OCI-LY7 (cell line): ENCODE results near the gene ISCA1. TPM values are rescaled to one million over a fixed set of nuclear protein-coding genes. Genes with fewer than 3 reads are reported as not detected.
A peak's percentile ranks its signal among the peaks of the same experiment; 100 is the strongest.

Source experiments
- BruUV-seq: library from RNA; stranded (reverse); fragments of 400-500 nt; replicated peaks from 2 replicates; lab custom pipeline; 2021; lab: Mats Ljungman, UMichigan
- CTCF ChIA-PET: fragments of 300-600 bp; sonication (Branson Sonifier 250); formaldehyde crosslinking; loops from one replicate; lab custom pipeline; 2022; ENCODE audit warnings: antibody characterized with exemption; ENCODE audit not compliant: unreplicated experiment; lab: Charles Lee
- POLR2A ChIA-PET: fragments of 300-600 bp; sonication (Branson Sonifier 250); formaldehyde crosslinking; loops from one replicate; lab custom pipeline; 2022; ENCODE audit warnings: antibody characterized with exemption; lab: Charles Lee
- DNase-seq: peaks from one replicate; pipeline ENCODE4 v3.0.0-alpha.2; 2015; ENCODE audit warnings: low spot score
- H2AFZ ChIP-seq: fragments of 200-600 bp; sonication (generic), shearing (Covaris generic); 2 replicates; pipeline ENCODE4 v1.6.1; 2014; ENCODE audit warnings: mild to moderate bottlenecking, antibody characterized with exemption, low read length, moderate library complexity
- H3K27ac ChIP-seq: fragments of 200-600 bp; sonication (generic); 2 replicates; pipeline ENCODE4 v1.5.1; 2014; ENCODE audit warnings: mixed run types, low read depth, mild to moderate bottlenecking, moderate library complexity, low read length, inconsistent platforms; ENCODE audit not compliant: poor library complexity, severe bottlenecking
- H3K36me3 ChIP-seq: fragments of 200-600 bp; sonication (generic); 2 replicates; pipeline ENCODE4 v1.6.1; 2014; ENCODE audit warnings: mild to moderate bottlenecking, antibody characterized with exemption, low read length, moderate library complexity, mixed read lengths; ENCODE audit not compliant: insufficient read depth
- H3K4me1 ChIP-seq: fragments of 200-600 bp; sonication (generic); 2 replicates; pipeline ENCODE4 v1.5.1; 2014; ENCODE audit warnings: mild to moderate bottlenecking, low read length; ENCODE audit not compliant: insufficient read depth, poor library complexity, severe bottlenecking
- H3K4me2 ChIP-seq: fragments of 200-600 bp; sonication (generic); 2 replicates; pipeline ENCODE4 v1.6.1; 2014; ENCODE audit warnings: mild to moderate bottlenecking, low read length
- H3K4me3 ChIP-seq: fragments of 200-600 bp; sonication (generic); 2 replicates; pipeline ENCODE4 v1.5.1; 2014; ENCODE audit warnings: mild to moderate bottlenecking, low read depth, low read length; ENCODE audit not compliant: poor library complexity, severe bottlenecking
- H3K79me2 ChIP-seq: fragments of 200-600 bp; sonication (generic); 2 replicates; pipeline ENCODE4 v1.6.1; 2016; ENCODE audit warnings: low read depth, mild to moderate bottlenecking, low read length, moderate library complexity, mixed read lengths; ENCODE audit not compliant: insufficient read depth
- H3K9me2 ChIP-seq: fragments of 200-600 bp; sonication (generic); 2 replicates; pipeline ENCODE4 v1.6.1; 2016; ENCODE audit warnings: mild to moderate bottlenecking, low read length, mixed read lengths; ENCODE audit not compliant: insufficient read depth
- H3K9me3 ChIP-seq: fragments of 200-600 bp; sonication (generic); 2 replicates; pipeline ENCODE4 v1.6.1; 2014; ENCODE audit warnings: mild to moderate bottlenecking, mixed run types, low read length, mixed read lengths
- H4K20me1 ChIP-seq: fragments of 200-600 bp; sonication (generic); 2 replicates; pipeline ENCODE4 v1.6.1; 2014; ENCODE audit warnings: mild to moderate bottlenecking, antibody characterized with exemption, low read length, moderate library complexity, mixed read lengths; ENCODE audit not compliant: insufficient read depth
- CTCF ChIP-seq: fragments of 200-600 bp; sonication (generic); conservative IDR thresholded peaks from 2 replicates; pipeline ENCODE4 v1.5.1; 2014; ENCODE audit warnings: mild to moderate bottlenecking, antibody characterized with exemption, low read length, moderate library complexity, mixed read lengths
- EZH2phosphoT487 ChIP-seq: fragments of 200-600 bp; sonication (generic); IDR thresholded peaks from 2 replicates; pipeline ENCODE4 v1.6.1; 2018; ENCODE audit warnings: low read depth, borderline replicate concordance, mild to moderate bottlenecking, mixed run types, antibody characterized with exemption, low read length, moderate library complexity, mixed read lengths
- intact Hi-C: fragments of 100-400 bp; cut with micrococcal nuclease; formaldehyde crosslinking; loops from one replicate; pipeline ENCODE4 v1.10.0; 2022; ENCODE audit not compliant: unreplicated experiment
- total RNA-seq, 2 experiments: library from RNA; depleted of rRNA in 1 of 2; stranded (reverse); fragments of >200 nt in 1 of 2; shearing (Covaris generic) in 1 of 2; gene quantifications; 2 replicates each; pipeline ENCODE4 v1.2.3, GENCODE V29; 2014 to 2022

The ISCA1 gene
- total RNA-seq, 2 experiments from 2014 or later: 21.8 to 24.0 TPM

DNA sequence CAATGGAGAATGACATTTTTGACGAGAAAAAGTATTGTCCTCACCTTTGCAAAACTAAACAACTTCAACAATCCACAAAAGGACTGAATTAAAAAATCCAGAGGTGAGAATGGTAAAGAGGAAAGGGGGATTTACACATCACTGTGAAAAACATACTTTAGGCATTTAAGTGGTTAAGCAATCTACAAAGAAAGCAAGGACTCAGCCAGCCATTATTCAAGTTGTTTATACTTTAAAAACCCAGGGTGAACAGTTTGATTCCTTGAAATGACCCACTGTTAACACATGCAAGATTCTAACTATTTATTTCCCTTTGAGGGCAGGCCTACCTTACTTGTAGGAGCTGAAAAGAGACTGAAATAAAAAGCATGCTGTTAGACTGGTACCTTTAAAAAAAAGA lies 42.6 kb upstream of the ISCA1 start:
- Histone ChIP-seq H3K79me2 (no peaks in the 10 kb centered on the region), H3K27ac (no peak overlapping the region), H3K36me3 (peaks cover 97% of the 10 kb centered on the region), H4K20me1 (no peaks in the 10 kb centered on the region), H3K4me3 (no peak overlapping the region), H3K9me3 (no peaks in the 10 kb centered on the region), H2AFZ (no peak overlapping the region), H3K9me2 (no peaks in the 10 kb centered on the region), H3K4me1 (no peaks in the 10 kb centered on the region), H3K4me2 (no peak overlapping the region)
- no TSS peak for BruUV-seq
- intact Hi-C loops: no loop called here
- TF ChIP-seq CTCF (no peak), EZH2phosphoT487 (no peak)
- POLR2A ChIA-PET: interaction anchor here (0.5 to 2.3 kb wide), 3 partner anchors 19 to 58 kb away, joined by 3 to 7 read pairs (median 3); no protein-coding TSS in a partner anchor
- DNase-seq: no peak
- CTCF ChIA-PET: interaction anchor here (1.1 kb wide), 1 partner anchor 21 kb away, joined by 3 read pairs; no protein-coding TSS in a partner anchor

DNA sequence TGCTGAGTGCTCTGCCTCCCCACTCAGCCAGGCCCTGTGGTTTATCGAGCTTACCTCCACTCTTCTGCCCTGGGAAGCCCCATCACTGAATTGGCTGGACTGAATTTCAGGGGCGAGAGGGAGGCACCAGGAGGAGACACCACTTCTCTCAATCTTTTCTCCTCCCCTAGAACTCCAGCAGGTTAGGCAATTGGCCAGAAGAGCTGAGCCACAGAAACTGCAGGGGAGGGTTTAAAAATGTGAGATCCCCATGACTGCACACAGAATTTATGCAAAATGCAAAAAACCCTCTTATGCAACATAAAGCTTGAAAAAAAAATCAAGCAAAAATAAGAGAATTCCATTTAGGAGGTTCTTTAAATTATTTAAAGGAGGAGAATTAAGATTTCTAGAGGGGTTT lies 42.0 kb upstream of the ISCA1 start:
- no TSS peak for BruUV-seq
- ChIA-PET POLR2A (interaction anchor here (0.9 kb wide), 1 partner anchor 57 kb away, joined by 3 read pairs; no protein-coding TSS in a partner anchor), CTCF (no interaction called here)
- H3K4me2 ChIP-seq: no peak overlapping the region
- intact Hi-C loops: no loop called here
- no peak overlapping the region for H3K4me3 ChIP-seq
- TF ChIP-seq EZH2phosphoT487 (no peak), CTCF (no peak)
- H4K20me1 ChIP-seq: no peaks in the 10 kb centered on the region
- H3K4me1 ChIP-seq: no peaks in the 10 kb centered on the region
- no peak overlapping the region for H3K27ac ChIP-seq
- no peak overlapping the region for H2AFZ ChIP-seq
- H3K9me2 ChIP-seq: no peaks in the 10 kb centered on the region
- H3K9me3 ChIP-seq: no peaks in the 10 kb centered on the region
- H3K79me2 ChIP-seq: no peaks in the 10 kb centered on the region
- peaks cover 97% of the 10 kb centered on the region for H3K36me3 ChIP-seq
- no peak for DNase-seq

DNA sequence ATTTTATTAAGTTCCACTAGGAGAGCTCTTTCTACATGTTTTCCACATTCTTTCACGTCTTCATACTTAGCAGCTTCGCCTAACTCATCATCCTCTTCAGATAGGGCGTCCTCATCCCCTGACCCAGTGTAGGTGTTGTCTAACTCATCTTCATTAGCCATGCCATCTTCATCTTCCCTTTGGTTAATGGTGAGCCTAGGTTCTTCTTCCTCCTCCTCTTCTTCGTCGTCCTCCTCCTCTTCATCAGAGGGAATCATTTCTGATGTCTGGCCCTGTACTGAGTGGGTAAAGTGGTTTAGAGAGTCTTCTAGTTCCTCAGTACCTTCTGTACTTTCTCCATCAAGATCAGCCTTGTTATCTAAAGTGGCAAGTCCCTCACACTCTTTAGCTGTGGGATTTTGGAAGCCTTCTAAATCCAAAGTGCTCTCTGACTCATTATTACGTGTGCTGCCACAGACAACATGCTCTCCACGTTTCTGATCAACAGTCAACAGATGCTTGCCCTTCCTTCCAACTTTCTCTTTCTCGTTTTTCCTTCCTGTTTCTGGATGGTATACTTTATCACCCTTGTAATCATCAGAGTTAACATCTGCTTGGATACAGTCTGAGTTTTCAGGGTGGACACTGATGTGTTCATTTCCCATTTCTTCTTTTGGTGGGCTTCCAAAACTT lies 40.8 kb upstream of the ISCA1 start:
- intact Hi-C loops: no loop called here
- TF ChIP-seq EZH2phosphoT487 (no peak), CTCF (no peak)
- Histone ChIP-seq H3K4me3 (no peak overlapping the region), H3K27ac (no peak overlapping the region), H4K20me1 (no peaks in the 10 kb centered on the region), H2AFZ (no peak overlapping the region), H3K9me3 (no peaks in the 10 kb centered on the region), H3K36me3 (peaks cover 99% of the 10 kb centered on the region), H3K79me2 (no peaks in the 10 kb centered on the region), H3K9me2 (no peaks in the 10 kb centered on the region), H3K4me1 (no peaks in the 10 kb centered on the region), H3K4me2 (no peak overlapping the region)
- no peak for DNase-seq
- ChIA-PET POLR2A (interaction anchor here (0.7 to 0.8 kb wide), 2 partner anchors 21 to 1868 kb away, joined by 3 read pairs; no protein-coding TSS in a partner anchor), CTCF (no interaction called here)
- BruUV-seq: TSS peak; percentile 61
